HCT116 (cell line): ENCODE measurements around the gene DNPEP. TPM values are rescaled to one million over a fixed set of nuclear protein-coding genes. Genes with fewer than 3 reads are reported as not detected.

Experiments
- ATAC-seq: fragments of 200-7000 bp; cut with Tn5 transposase; 2 replicates; pipeline ENCODE4 v1.9.1; 2020; ENCODE audit warnings: mild to moderate bottlenecking, moderate library complexity
- BruUV-seq: library from RNA; stranded (reverse); fragments of 400-500 nt; replicated peaks from 2 replicates; lab custom pipeline; 2021; lab: Mats Ljungman, UMichigan
- CTCF ChIA-PET: fragments of 300-600 bp; sonication (Branson Sonifier 250); formaldehyde crosslinking; loops from one replicate; lab custom pipeline; 2021; ENCODE audit warnings: antibody characterized with exemption; lab: Charles Lee
- POLR2A ChIA-PET: fragments of 300-600, 350-600 bp; sonication (Branson Sonifier 250); formaldehyde crosslinking; loops from one replicate; lab custom pipeline; 2021; ENCODE audit warnings: antibody characterized with exemption; lab: Charles Lee
- RAD21 ChIA-PET, 2 experiments: fragments of 300-600 bp; sonication (Branson Sonifier 250); formaldehyde crosslinking; loops; one replicate each; lab custom pipeline; 2023; ENCODE audit warnings: low total read pairs in 2 of 2; ENCODE audit not compliant: uncharacterized antibody in 2 of 2, unreplicated experiment in 2 of 2, low non-redundant PET in 1 of 2; lab: Charles Lee
- DNase-seq: peaks from one replicate; pipeline ENCODE4 v3.0.0-alpha.2; 2010; ENCODE audit warnings: low read depth, low spot score
- H2AFZ ChIP-seq: fragments of 200-600 bp; shearing (Covaris generic), sonication (generic); 2 replicates; pipeline ENCODE4 v1.6.1; 2017; ENCODE audit warnings: low read depth, mixed run types, mixed read lengths, antibody characterized with exemption, low read length; ENCODE audit not compliant: poor library complexity, severe bottlenecking
- H3K27ac ChIP-seq: 2 replicates; pipeline ENCODE4 v1.5.1; 2012; ENCODE audit warnings: low read depth, low read length
- H3K27me3 ChIP-seq: fragments of 200-600 bp; sonication (generic); 2 replicates; pipeline ENCODE4 v1.6.1; 2016; ENCODE audit warnings: mixed run types, low read length, mixed read lengths; ENCODE audit not compliant: insufficient read depth
- H3K36me3 ChIP-seq, 2 experiments: fragments of 200-500 bp in 1 of 2; fragments of 200-600 bp in 1 of 2; sonication (Bioruptor generic) in 1 of 2; sonication (generic) in 1 of 2; 2 replicates each; pipeline versions ENCODE4 v1.5.1 to v1.6.1; 2014 to 2016; ENCODE audit warnings: low read length in 2 of 2, inconsistent platforms in 1 of 2, mixed read lengths in 1 of 2, mixed run types in 1 of 2; ENCODE audit not compliant: insufficient read depth in 2 of 2, control insufficient read depth in 1 of 2
- H3K4me1 ChIP-seq, 2 experiments: fragments of 200-600 bp in 1 of 2; sonication (generic) in 1 of 2; 2 replicates each; pipeline versions ENCODE4 v1.5.1 to v1.6.1; 2012 to 2017; ENCODE audit warnings: low read length in 2 of 2, inconsistent platforms in 1 of 2, mild to moderate bottlenecking in 1 of 2, mixed read lengths in 1 of 2, mixed run types in 1 of 2, moderate library complexity in 1 of 2; ENCODE audit not compliant: insufficient read depth in 2 of 2, control insufficient read depth in 1 of 2
- H3K4me2 ChIP-seq: fragments of 200-600 bp; sonication (generic); 2 replicates; pipeline ENCODE4 v1.6.1; 2017; ENCODE audit warnings: mixed run types, low read length, mixed read lengths
- H3K4me3 ChIP-seq, 2 experiments: fragments of 200-600 bp in 1 of 2; sonication (generic) in 1 of 2; replicated peaks in 1 of 2; 2 replicates each; pipeline ENCODE4 v1.5.1; 2011 to 2016; ENCODE audit warnings: low read length in 2 of 2, control low read depth in 1 of 2, low read depth in 1 of 2, mild to moderate bottlenecking in 1 of 2, mixed read lengths in 1 of 2, mixed run types in 1 of 2
- H3K79me2 ChIP-seq: fragments of 200-600 bp; sonication (generic); 2 replicates; pipeline ENCODE4 v1.6.1; 2017; ENCODE audit warnings: mild to moderate bottlenecking, mixed run types, low read length, moderate library complexity, mixed read lengths; ENCODE audit not compliant: insufficient read depth
- H3K9ac ChIP-seq: fragments of 200-600 bp; sonication (generic); 2 replicates; pipeline ENCODE4 v1.6.1; 2016; ENCODE audit warnings: low read length, mixed read lengths
- H3K9me2 ChIP-seq: fragments of 200-600 bp; sonication (generic), shearing (Covaris generic); 2 replicates; pipeline ENCODE4 v1.6.1; 2017; ENCODE audit warnings: mixed run types, mild to moderate bottlenecking, moderate library complexity; ENCODE audit not compliant: insufficient read depth
- H3K9me3 ChIP-seq, 2 experiments: fragments of 200-500 bp in 1 of 2; fragments of 200-600 bp in 1 of 2; sonication (Bioruptor generic) in 1 of 2; sonication (generic) in 1 of 2; 2 replicates each; pipeline ENCODE4 v1.6.1; 2014 to 2017; ENCODE audit warnings: low read length in 2 of 2, mixed read lengths in 2 of 2, inconsistent platforms in 1 of 2, low read depth in 1 of 2, mild to moderate bottlenecking in 1 of 2, mixed run types in 1 of 2, moderate library complexity in 1 of 2; ENCODE audit not compliant: control insufficient read depth in 1 of 2, insufficient read depth in 1 of 2
- H4K20me1 ChIP-seq: fragments of 200-600 bp; sonication (generic), shearing (Covaris generic); 2 replicates; pipeline ENCODE4 v1.6.1; 2017; ENCODE audit warnings: mixed run types, mild to moderate bottlenecking, moderate library complexity; ENCODE audit not compliant: insufficient read depth
- CBX3 ChIP-seq: IDR thresholded peaks from 2 replicates; pipeline ENCODE4 v1.6.1; 2012; ENCODE audit warnings: low read depth
- EZH2 ChIP-seq: fragments of 200-600 bp; sonication (generic); IDR thresholded peaks from 2 replicates; pipeline ENCODE4 v1.6.1; 2017; ENCODE audit warnings: antibody characterized with exemption, mixed run types
- FOSL1 ChIP-seq: IDR thresholded peaks from 2 replicates; pipeline ENCODE4 v1.6.1; 2012; ENCODE audit warnings: low read depth
- SIN3A ChIP-seq: IDR thresholded peaks from 2 replicates; pipeline ENCODE4 v1.6.1; 2012; ENCODE audit warnings: low read depth
- TCF7L2 ChIP-seq: IDR thresholded peaks from 2 replicates; pipeline ENCODE4 v1.7.0; 2011; ENCODE audit warnings: borderline replicate concordance, inconsistent platforms; ENCODE audit not compliant: insufficient read depth, insufficient read length; ENCODE audit errors: extremely low read depth
- intact Hi-C: fragments of 100-400 bp; cut with micrococcal nuclease; formaldehyde crosslinking; loops from 2 replicates; pipeline ENCODE4 v1.10.0; 2022
- total RNA-seq: library from RNA; stranded (reverse); gene quantifications from one replicate; pipeline ENCODE4 v1.2.1, GENCODE V29; 2021; ENCODE audit not compliant: unreplicated experiment
- TF ChIP-seq, protein P1 (sequence below): IDR thresholded peaks from 2 replicates; pipeline ENCODE4 v1.6.1; 2012; ENCODE audit warnings: low read depth
- TF ChIP-seq, protein P2 (sequence below), 3 experiments: fragments of 200-600 bp in 1 of 3; sonication (generic) in 1 of 3; IDR thresholded peaks in 2 of 3; conservative IDR thresholded peaks in 1 of 3; 2 replicates each; pipeline ENCODE4 v1.5.1; 2012 to 2017; ENCODE audit warnings: low read depth in 2 of 3, low read length in 2 of 3, antibody characterized with exemption in 1 of 3, borderline replicate concordance in 1 of 3, control low read depth in 1 of 3, mild to moderate bottlenecking in 1 of 3, mixed read lengths in 1 of 3, mixed run types in 1 of 3, moderate library complexity in 1 of 3; ENCODE audit not compliant: insufficient read depth in 1 of 3

DNPEP gene
- total RNA-seq, 1 experiment from 2014 or later: 80.1 TPM

DNA sequence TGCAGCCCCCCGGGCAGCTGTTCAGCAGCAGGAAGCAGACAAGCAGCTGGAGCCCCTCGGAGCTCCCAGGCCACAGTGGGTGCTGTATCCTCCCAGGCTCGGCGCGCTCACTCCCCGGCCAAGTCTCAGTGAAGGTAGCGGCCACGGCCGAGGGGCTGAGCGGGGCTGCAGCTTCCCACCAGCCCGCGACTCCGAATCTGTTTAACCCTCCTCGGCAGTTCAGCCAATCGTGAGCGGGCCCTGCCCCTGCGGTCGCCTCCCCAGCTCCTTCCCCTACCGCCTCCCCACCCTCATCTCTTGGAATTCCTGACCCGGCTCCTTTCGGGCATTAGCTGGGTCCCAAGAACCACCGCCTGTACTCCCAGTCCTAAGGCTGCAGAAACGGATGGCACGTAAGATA, 55.2 kb downstream of the DNPEP start, which contains the start of gene RESP18:
Gene RESP18, minus strand, starts transcription at position 203 of the 400 bp plus-strand sequence.
- H3K27ac ChIP-seq: no peak within 1 kb of the TSS
- H3K4me1 ChIP-seq: no peaks in the 10 kb centered on the region
- ATAC-seq: no peak
- H3K36me3 ChIP-seq: no peaks in the 10 kb centered on the region
- H3K4me3 ChIP-seq: no peak within 1 kb of the TSS
- no peak for DNase-seq
- CTCF ChIA-PET: no interaction called here
- TF ChIP-seq, protein P1, sequence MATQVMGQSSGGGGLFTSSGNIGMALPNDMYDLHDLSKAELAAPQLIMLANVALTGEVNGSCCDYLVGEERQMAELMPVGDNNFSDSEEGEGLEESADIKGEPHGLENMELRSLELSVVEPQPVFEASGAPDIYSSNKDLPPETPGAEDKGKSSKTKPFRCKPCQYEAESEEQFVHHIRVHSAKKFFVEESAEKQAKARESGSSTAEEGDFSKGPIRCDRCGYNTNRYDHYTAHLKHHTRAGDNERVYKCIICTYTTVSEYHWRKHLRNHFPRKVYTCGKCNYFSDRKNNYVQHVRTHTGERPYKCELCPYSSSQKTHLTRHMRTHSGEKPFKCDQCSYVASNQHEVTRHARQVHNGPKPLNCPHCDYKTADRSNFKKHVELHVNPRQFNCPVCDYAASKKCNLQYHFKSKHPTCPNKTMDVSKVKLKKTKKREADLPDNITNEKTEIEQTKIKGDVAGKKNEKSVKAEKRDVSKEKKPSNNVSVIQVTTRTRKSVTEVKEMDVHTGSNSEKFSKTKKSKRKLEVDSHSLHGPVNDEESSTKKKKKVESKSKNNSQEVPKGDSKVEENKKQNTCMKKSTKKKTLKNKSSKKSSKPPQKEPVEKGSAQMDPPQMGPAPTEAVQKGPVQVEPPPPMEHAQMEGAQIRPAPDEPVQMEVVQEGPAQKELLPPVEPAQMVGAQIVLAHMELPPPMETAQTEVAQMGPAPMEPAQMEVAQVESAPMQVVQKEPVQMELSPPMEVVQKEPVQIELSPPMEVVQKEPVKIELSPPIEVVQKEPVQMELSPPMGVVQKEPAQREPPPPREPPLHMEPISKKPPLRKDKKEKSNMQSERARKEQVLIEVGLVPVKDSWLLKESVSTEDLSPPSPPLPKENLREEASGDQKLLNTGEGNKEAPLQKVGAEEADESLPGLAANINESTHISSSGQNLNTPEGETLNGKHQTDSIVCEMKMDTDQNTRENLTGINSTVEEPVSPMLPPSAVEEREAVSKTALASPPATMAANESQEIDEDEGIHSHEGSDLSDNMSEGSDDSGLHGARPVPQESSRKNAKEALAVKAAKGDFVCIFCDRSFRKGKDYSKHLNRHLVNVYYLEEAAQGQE: no peak
- no peak for TF ChIP-seq CBX3
- no peak for TF ChIP-seq EZH2
- TF ChIP-seq, protein P2, sequence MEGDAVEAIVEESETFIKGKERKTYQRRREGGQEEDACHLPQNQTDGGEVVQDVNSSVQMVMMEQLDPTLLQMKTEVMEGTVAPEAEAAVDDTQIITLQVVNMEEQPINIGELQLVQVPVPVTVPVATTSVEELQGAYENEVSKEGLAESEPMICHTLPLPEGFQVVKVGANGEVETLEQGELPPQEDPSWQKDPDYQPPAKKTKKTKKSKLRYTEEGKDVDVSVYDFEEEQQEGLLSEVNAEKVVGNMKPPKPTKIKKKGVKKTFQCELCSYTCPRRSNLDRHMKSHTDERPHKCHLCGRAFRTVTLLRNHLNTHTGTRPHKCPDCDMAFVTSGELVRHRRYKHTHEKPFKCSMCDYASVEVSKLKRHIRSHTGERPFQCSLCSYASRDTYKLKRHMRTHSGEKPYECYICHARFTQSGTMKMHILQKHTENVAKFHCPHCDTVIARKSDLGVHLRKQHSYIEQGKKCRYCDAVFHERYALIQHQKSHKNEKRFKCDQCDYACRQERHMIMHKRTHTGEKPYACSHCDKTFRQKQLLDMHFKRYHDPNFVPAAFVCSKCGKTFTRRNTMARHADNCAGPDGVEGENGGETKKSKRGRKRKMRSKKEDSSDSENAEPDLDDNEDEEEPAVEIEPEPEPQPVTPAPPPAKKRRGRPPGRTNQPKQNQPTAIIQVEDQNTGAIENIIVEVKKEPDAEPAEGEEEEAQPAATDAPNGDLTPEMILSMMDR (IDR thresholded peaks at IDR 0.05 in 2 of 3, conservative IDR thresholded peaks at IDR 0.05 in 1 of 3; ENCODE audit: borderline replicate concordance in 1 of 3, insufficient read depth in 1 of 3, low read depth in 2 of 3, low read length in 2 of 3): no peak
- TF ChIP-seq FOSL1: no peak
- TF ChIP-seq SIN3A: no peak
- TF ChIP-seq TCF7L2: no peak
- no peak within 1 kb of the TSS for H3K9ac ChIP-seq
- H3K9me2 ChIP-seq: no peaks in the 10 kb centered on the region
- H4K20me1 ChIP-seq: no peaks in the 10 kb centered on the region
- RAD21 ChIA-PET: no interaction called here
- intact Hi-C loops: no loop called here
- peaks cover 8% of the 10 kb centered on the region; the same call in 1 of the 2 replicates for H3K27me3 ChIP-seq
- H3K9me3 ChIP-seq: no peaks in the 10 kb centered on the region
- H3K4me2 ChIP-seq: no peak within 1 kb of the TSS
- no peaks in the 10 kb centered on the region for H3K79me2 ChIP-seq
- H2AFZ ChIP-seq: no peak within 1 kb of the TSS
- no TSS peak for BruUV-seq
- POLR2A ChIA-PET: no interaction called here
